ENCODE results near the gene TMEM53.
A peak's percentile ranks its signal among the peaks of the same experiment; 100 is the strongest.

The TMEM53 gene

GRCh38 chr1:44645476-44646244 lies 28.6 kb downstream of the TMEM53 start:
- no peak for DNase-seq

- DNase-seq = no peak
Observed at GRCh38 chr1:44644806-44645205, 29.5 kb downstream of the TMEM53 start.

GRCh38 chr1:44643721-44644334 lies 30.5 kb downstream of the TMEM53 start:
- no peak for DNase-seq

GRCh38 chr1:44642925-44643324 lies 31.4 kb downstream of the TMEM53 start:
- no peak for DNase-seq

GRCh38 chr1:44642255-44642654 lies 32.0 kb downstream of the TMEM53 start:
- DNase-seq = no peak

- no peak for DNase-seq
Observed at GRCh38 chr1:44641126-44642102, 32.9 kb downstream of the TMEM53 start.

- no peak for DNase-seq
Observed at GRCh38 chr1:44640200-44640853, 34.0 kb downstream of the TMEM53 start.

GRCh38 chr1:44637702-44638411 lies 36.4 kb downstream of the TMEM53 start:
- no peak for DNase-seq

- no peak for DNase-seq
Observed at GRCh38 chr1:44636688-44637598, 37.3 kb downstream of the TMEM53 start.

- no peak for DNase-seq
Observed at GRCh38 chr1:44636083-44636687, 38.1 kb downstream of the TMEM53 start.

GRCh38 chr1:44635439-44635838 lies 38.8 kb downstream of the TMEM53 start:
- DNase-seq = no peak

- no peak for DNase-seq
Observed at GRCh38 chr1:44634606-44635189, 39.6 kb downstream of the TMEM53 start.

GRCh38 chr1:44632598-44632997 lies 41.7 kb downstream of the TMEM53 start:
- peak in 1 of 2 experiments; percentile 57 for DNase-seq

GRCh38 chr1:44631647-44632539 lies 42.4 kb downstream of the TMEM53 start:
- peak; percentile 76 to 80 for DNase-seq

- no peak for DNase-seq
Observed at GRCh38 chr1:44631333-44631646, 43.0 kb downstream of the TMEM53 start.

GRCh38 chr1:44630116-44630515 lies 44.2 kb downstream of the TMEM53 start:
- DNase-seq = no peak

- no peak for DNase-seq
Observed at GRCh38 chr1:44628962-44629756, 45.1 kb downstream of the TMEM53 start.

GRCh38 chr1:44625348-44625747 lies 48.9 kb downstream of the TMEM53 start:
- no peak for DNase-seq

Data from Kasumi-1 (cell line).